A673 (cell line): ENCODE results near the gene SLC22A12. TPM values are rescaled to one million over a fixed set of nuclear protein-coding genes. Genes with fewer than 3 reads are reported as not detected.

Source experiments
- BruUV-seq: library from RNA; stranded (reverse); fragments of 400-500 nt; replicated peaks from 2 replicates; lab custom pipeline; 2021; lab: Mats Ljungman, UMichigan
- CTCF ChIA-PET: fragments of 300-600 bp; sonication (Branson Sonifier 250); formaldehyde crosslinking; loops from one replicate; lab custom pipeline; 2022; ENCODE audit warnings: antibody characterized with exemption; lab: Charles Lee
- POLR2A ChIA-PET: fragments of 300-600 bp; sonication (Branson Sonifier 250); formaldehyde crosslinking; loops from one replicate; lab custom pipeline; 2022; ENCODE audit warnings: antibody characterized with exemption; ENCODE audit not compliant: low non-redundant PET; lab: Charles Lee
- DNase-seq: peaks from one replicate; pipeline ENCODE4 v3.0.0-alpha.2; 2015; ENCODE audit warnings: low spot score
- H3K27ac ChIP-seq: fragments of 200-600 bp; sonication (generic); 2 replicates; pipeline ENCODE4 v1.5.1; 2016; ENCODE audit warnings: mixed run types, low read depth, mild to moderate bottlenecking, mixed read lengths, antibody characterized with exemption, low read length; ENCODE audit not compliant: poor library complexity, severe bottlenecking
- H3K27me3 ChIP-seq: fragments of 200-600 bp; sonication (generic); replicated peaks from 2 replicates; pipeline ENCODE4 v1.6.1; 2017; ENCODE audit warnings: mixed run types, low read depth, mild to moderate bottlenecking, mixed read lengths, antibody characterized with exemption, low read length; ENCODE audit not compliant: insufficient read depth, poor library complexity
- H3K36me3 ChIP-seq: fragments of 200-600 bp; sonication (generic); 2 replicates; pipeline ENCODE4 v1.6.1; 2016; ENCODE audit warnings: mixed run types, mild to moderate bottlenecking, mixed read lengths, antibody characterized with exemption, low read length; ENCODE audit not compliant: insufficient read depth, poor library complexity, severe bottlenecking
- H3K4me1 ChIP-seq: fragments of 200-600 bp; sonication (generic); 2 replicates; pipeline ENCODE4 v1.6.1; 2017; ENCODE audit warnings: mixed run types, mild to moderate bottlenecking, mixed read lengths, antibody characterized with exemption, low read length; ENCODE audit not compliant: insufficient read depth, poor library complexity, severe bottlenecking
- H3K4me3 ChIP-seq: fragments of 200-600 bp; sonication (generic); 2 replicates; pipeline ENCODE4 v1.5.1; 2016; ENCODE audit warnings: low read depth, mixed run types, mild to moderate bottlenecking, mixed read lengths, low read length; ENCODE audit not compliant: poor library complexity, severe bottlenecking
- H3K9me3 ChIP-seq: fragments of 200-600 bp; sonication (generic); 2 replicates; pipeline ENCODE4 v1.6.1; 2016; ENCODE audit warnings: mixed run types, low read depth, mild to moderate bottlenecking, mixed read lengths, antibody characterized with exemption, low read length; ENCODE audit not compliant: poor library complexity, severe bottlenecking
- EZH2 ChIP-seq: fragments of 200-600 bp; sonication (generic); IDR thresholded peaks from 2 replicates; pipeline ENCODE4 v1.6.1; 2017; ENCODE audit warnings: borderline replicate concordance, low read depth, mild to moderate bottlenecking, mixed read lengths, antibody characterized with exemption, low read length; ENCODE audit not compliant: poor library complexity, severe bottlenecking
- intact Hi-C: fragments of 100-400 bp; cut with micrococcal nuclease; formaldehyde crosslinking; loops from one replicate; pipeline ENCODE4 v1.10.0; 2022; ENCODE audit not compliant: unreplicated experiment
- total RNA-seq: library from RNA; stranded (reverse); gene quantifications from 2 replicates; pipeline ENCODE4 v1.2.3, GENCODE V29; 2021
- TF ChIP-seq, protein P1 (sequence below): fragments of 300-800, 200-600 bp; sonication (generic); conservative IDR thresholded peaks from 2 replicates; pipeline ENCODE4 v1.5.1; 2017; ENCODE audit warnings: low read depth, mild to moderate bottlenecking, antibody characterized with exemption, low read length, moderate library complexity, mixed read lengths

Gene SLC22A12
- total RNA-seq, 1 experiment from 2014 or later: not detected

DNA sequence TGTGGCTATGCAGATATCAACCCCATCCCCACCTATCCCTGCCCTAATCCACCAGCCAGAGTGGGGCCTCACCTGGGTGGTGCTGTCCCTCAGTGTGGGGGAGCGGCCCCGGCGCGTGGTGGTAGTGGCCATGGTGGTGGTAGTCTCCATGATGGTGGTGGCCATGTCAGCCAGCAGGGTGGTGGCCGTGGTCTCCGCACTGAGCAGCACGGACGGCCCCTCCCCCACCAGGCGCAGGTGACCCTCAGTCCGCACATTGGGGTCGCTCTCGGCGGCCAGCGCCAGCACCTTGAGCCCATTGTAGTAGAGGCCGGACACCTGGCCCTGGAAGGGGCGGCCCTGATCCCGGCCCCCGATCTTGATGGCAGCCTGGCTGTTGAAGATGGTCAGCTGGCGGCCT is 31.7 kb downstream of the SLC22A12 start:
- Histone ChIP-seq H3K36me3 (no peaks in the 10 kb centered on the region), H3K27ac (no peak overlapping the region)

DNA sequence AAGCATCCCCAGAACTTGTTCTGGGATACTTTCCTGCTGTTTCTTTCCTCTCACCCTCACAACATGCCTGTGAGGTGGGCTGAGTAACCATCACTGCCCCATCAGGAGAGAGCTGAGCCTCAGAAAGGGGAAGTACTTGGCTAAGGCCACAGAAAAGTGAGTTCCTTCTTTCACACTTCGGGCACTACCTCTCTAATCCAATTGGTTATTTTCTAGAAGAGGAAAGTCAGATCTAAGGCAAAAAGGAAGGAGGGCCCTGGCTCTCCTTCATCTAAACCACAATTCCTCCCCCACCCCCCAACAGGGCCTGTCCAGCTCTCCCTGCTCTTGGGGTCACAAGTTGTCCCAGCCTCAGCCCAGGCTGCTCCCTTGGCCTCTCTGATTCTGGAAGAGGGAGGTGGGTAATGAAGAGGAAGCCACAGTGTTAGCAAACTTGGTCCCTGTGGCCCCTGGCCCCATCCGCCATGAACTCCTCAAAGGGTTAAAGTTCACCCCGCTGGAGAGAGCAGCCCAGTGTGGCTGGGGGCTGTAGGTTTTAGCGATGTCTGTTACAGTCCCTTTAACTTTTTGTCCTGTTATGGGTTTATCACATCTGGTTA is 34.0 kb downstream of the SLC22A12 start:
- TF ChIP-seq, protein P1, sequence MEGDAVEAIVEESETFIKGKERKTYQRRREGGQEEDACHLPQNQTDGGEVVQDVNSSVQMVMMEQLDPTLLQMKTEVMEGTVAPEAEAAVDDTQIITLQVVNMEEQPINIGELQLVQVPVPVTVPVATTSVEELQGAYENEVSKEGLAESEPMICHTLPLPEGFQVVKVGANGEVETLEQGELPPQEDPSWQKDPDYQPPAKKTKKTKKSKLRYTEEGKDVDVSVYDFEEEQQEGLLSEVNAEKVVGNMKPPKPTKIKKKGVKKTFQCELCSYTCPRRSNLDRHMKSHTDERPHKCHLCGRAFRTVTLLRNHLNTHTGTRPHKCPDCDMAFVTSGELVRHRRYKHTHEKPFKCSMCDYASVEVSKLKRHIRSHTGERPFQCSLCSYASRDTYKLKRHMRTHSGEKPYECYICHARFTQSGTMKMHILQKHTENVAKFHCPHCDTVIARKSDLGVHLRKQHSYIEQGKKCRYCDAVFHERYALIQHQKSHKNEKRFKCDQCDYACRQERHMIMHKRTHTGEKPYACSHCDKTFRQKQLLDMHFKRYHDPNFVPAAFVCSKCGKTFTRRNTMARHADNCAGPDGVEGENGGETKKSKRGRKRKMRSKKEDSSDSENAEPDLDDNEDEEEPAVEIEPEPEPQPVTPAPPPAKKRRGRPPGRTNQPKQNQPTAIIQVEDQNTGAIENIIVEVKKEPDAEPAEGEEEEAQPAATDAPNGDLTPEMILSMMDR: no peak
- no peak for TF ChIP-seq EZH2
- H3K4me1 ChIP-seq: peaks cover 12% of the 10 kb centered on the region
- no peak overlapping the region for H3K4me3 ChIP-seq
- DNase-seq: no peak
- no peak overlapping the region for H3K27ac ChIP-seq
- ChIA-PET CTCF (no interaction called here), POLR2A (no interaction called here)
- BruUV-seq: no TSS peak
- intact Hi-C loops: no loop called here
- H3K27me3 ChIP-seq: no peaks in the 10 kb centered on the region
- no peaks in the 10 kb centered on the region for H3K36me3 ChIP-seq
- no peaks in the 10 kb centered on the region for H3K9me3 ChIP-seq

More for the DNA sequence above, 31.7 kb downstream of the SLC22A12 start:
- Histone ChIP-seq H3K4me3 (no peak overlapping the region), H3K9me3 (no peaks in the 10 kb centered on the region), H3K4me1 (peaks cover 14% of the 10 kb centered on the region), H3K27me3 (no peaks in the 10 kb centered on the region)
- intact Hi-C loops: no loop called here
- no TSS peak for BruUV-seq
- TF ChIP-seq, protein P1: no peak
- TF ChIP-seq EZH2: no peak
- ChIA-PET POLR2A (no interaction called here), CTCF (no interaction called here)
- DNase-seq: no peak

DNA sequence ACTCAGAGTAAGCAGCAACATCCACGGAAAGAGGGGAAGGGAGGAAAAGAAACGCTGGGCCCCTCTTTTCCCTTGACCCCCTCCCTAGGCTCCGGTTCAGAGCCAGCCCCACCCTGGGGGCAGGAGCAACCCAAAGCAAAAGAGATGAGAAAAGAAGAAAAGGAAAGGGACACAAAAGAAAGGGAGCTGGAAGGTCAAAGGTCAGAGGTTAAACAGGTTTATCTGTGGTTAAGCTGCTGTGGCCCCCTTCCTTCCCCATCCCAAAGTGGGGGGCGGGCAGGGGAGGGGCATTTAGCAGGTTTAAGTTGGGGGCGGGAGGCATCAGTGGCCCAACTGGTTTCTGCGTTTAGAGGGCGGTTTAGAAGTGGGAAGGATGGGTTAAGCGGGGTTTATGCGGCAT is 35.6 kb downstream of the SLC22A12 start:
- CTCF ChIA-PET: no interaction called here
- Histone ChIP-seq H3K27me3 (no peaks in the 10 kb centered on the region), H3K4me3 (no peak overlapping the region), H3K4me1 (no peaks in the 10 kb centered on the region), H3K9me3 (no peaks in the 10 kb centered on the region), H3K36me3 (no peaks in the 10 kb centered on the region), H3K27ac (no peak overlapping the region)
- intact Hi-C loops: no loop called here
- BruUV-seq: no TSS peak
- TF ChIP-seq, protein P1: no peak
- no peak for TF ChIP-seq EZH2
- POLR2A ChIA-PET: no interaction called here
- no peak for DNase-seq
